Stimulated activated CD8-positive, alpha-beta memory T cell treated with anti-CD3 and anti-CD28 coated beads, Interleukin-4, amount 100 ng/mL, for 48 hours (primary cell): Measurements from ENCODE around the gene MED28.
"Not testable (repeated sequence)": the region's sequence is repeated elsewhere in the genome, so short reads cannot be mapped to it uniquely, and the experiment has no call there.

Source experiments
- DNase-seq: peaks from one replicate; pipeline ENCODE4 v3.0.0-alpha.2; 2020

The MED28 gene

GRCh38 chr4:17619416-17620105 is 5.1 kb downstream of the MED28 start:
- no peak for DNase-seq

GRCh38 chr4:17623451-17624001 is 9.1 kb downstream of the MED28 start:
- no peak for DNase-seq

GRCh38 chr4:17624821-17625220 is 10.4 kb downstream of the MED28 start:
- DNase-seq, result peak; percentile 1

- DNase-seq, result peak; percentile 19
These were observed 15.8 kb downstream of the MED28 start for GRCh38 chr4:17630228-17630627.

GRCh38 chr4:17633600-17633999 is 19.2 kb downstream of the MED28 start:
- peak; percentile 16 for DNase-seq

GRCh38 chr4:17635056-17635455 is 20.6 kb downstream of the MED28 start:
- no peak for DNase-seq

- peak; percentile 18 for DNase-seq
These were observed 21.9 kb downstream of the MED28 start for GRCh38 chr4:17636341-17636695.

- DNase-seq, result peak; percentile 86
These were observed 22.5 kb downstream of the MED28 start for GRCh38 chr4:17636696-17637622.

- DNase-seq, result peak; percentile 6
These were observed 24.7 kb downstream of the MED28 start for GRCh38 chr4:17639136-17639535.

- no peak for DNase-seq
These were observed 27.9 kb downstream of the MED28 start for GRCh38 chr4:17642398-17642783.

GRCh38 chr4:17646693-17647092 is 32.3 kb downstream of the MED28 start:
- no peak for DNase-seq

- DNase-seq, result no peak
These were observed 32.9 kb downstream of the MED28 start for GRCh38 chr4:17647176-17647806.

- DNase-seq, result no peak
These were observed 33.5 kb downstream of the MED28 start for GRCh38 chr4:17647927-17648326.

- DNase-seq, result no peak
These were observed 36.0 kb downstream of the MED28 start for GRCh38 chr4:17650406-17650805.

- DNase-seq, result no peak
These were observed 40.3 kb downstream of the MED28 start for GRCh38 chr4:17654701-17655100.

- DNase-seq, result no peak
These were observed 42.6 kb downstream of the MED28 start for GRCh38 chr4:17657090-17657489.

- no peak for DNase-seq
These were observed 43.4 kb downstream of the MED28 start for GRCh38 chr4:17657849-17658248.

- DNase-seq, result not testable (repeated sequence)
These were observed 44.8 kb downstream of the MED28 start for GRCh38 chr4:17659196-17659595.

- no peak for DNase-seq
These were observed 48.3 kb downstream of the MED28 start for GRCh38 chr4:17662694-17663093.

GRCh38 chr4:17664755-17665154 is 50.3 kb downstream of the MED28 start:
- DNase-seq, result no peak

- DNase-seq, result no peak
These were observed 50.9 kb downstream of the MED28 start for GRCh38 chr4:17665346-17665745.

- DNase-seq, result no peak
These were observed 51.4 kb downstream of the MED28 start for GRCh38 chr4:17665852-17666251.

GRCh38 chr4:17667253-17667652 is 52.8 kb downstream of the MED28 start:
- no peak for DNase-seq
